HepG2 (cell line): ENCODE data around the gene SELENOS. TPM values are rescaled to one million over a fixed set of nuclear protein-coding genes. Genes with fewer than 3 reads are reported as not detected.

Experiments
- ATAC-seq: fragments of 200-7000 bp; cut with Tn5 transposase; 3 replicates; pipeline ENCODE4 v1.9.1; 2020; ENCODE audit warnings: mild to moderate bottlenecking, moderate library complexity
- BruUV-seq: library from RNA; stranded (reverse); fragments of 400-500 nt; replicated peaks from 2 replicates; lab custom pipeline; 2021; lab: Mats Ljungman, UMichigan
- CTCF ChIA-PET: fragments of 300-600 bp; formaldehyde crosslinking; extraction: SDS; loops from one replicate; lab custom pipeline; 2021; ENCODE audit warnings: low total read pairs, inconsistent platforms, low intra/inter-chr PET ratio; lab: Yijun Ruan, JAX
- POLR2A ChIA-PET: fragments of 350-600 bp; sonication (Branson Sonifier 250); formaldehyde crosslinking; loops from one replicate; lab custom pipeline; 2020; ENCODE audit warnings: antibody characterized with exemption, inconsistent platforms; lab: Yijun Ruan, JAX
- DNase-seq: peaks from one replicate; pipeline ENCODE4 v3.0.0-alpha.2; 2015; ENCODE audit warnings: low spot score
- FAIRE-seq: peaks from 3 replicates; lab custom pipeline; 2011; peaks lifted over from hg19 to GRCh38; lab: Jason Lieb, UNC
- H2AFZ ChIP-seq: one replicate; pipeline ENCODE4 v1.6.1; 2011; ENCODE audit warnings: low read length, inconsistent platforms
- H3K27ac ChIP-seq: fragments of 300-600 bp; 3 replicates; pipeline ENCODE4 v1.8.0; 2011; ENCODE audit warnings: mixed run types, mild to moderate bottlenecking, mixed read lengths, low read length, inconsistent platforms; ENCODE audit not compliant: insufficient read depth; ENCODE audit errors: extremely low read length
- H3K27me3 ChIP-seq, 2 experiments: fragments of 200-600 bp in 1 of 2; 2 replicates in 1 of 2; 3 replicates in 1 of 2; pipeline versions ENCODE4 v1.6.0 to v1.8.0; 2011; ENCODE audit warnings: low read length in 2 of 2, mild to moderate bottlenecking in 2 of 2, moderate library complexity in 2 of 2, inconsistent platforms in 1 of 2; ENCODE audit not compliant: insufficient read depth in 2 of 2, control insufficient read depth in 1 of 2
- H3K36me3 ChIP-seq, 2 experiments: fragments of 200-600 bp in 1 of 2; replicated peaks in 1 of 2; 2 replicates in 1 of 2; 3 replicates in 1 of 2; pipeline versions ENCODE4 v1.5.1 to v1.8.0; 2011; ENCODE audit warnings: low read length in 2 of 2, inconsistent platforms in 1 of 2; ENCODE audit not compliant: insufficient read depth in 2 of 2, control insufficient read depth in 1 of 2
- H3K4me1 ChIP-seq: 2 replicates; pipeline ENCODE4 v1.5.1; 2012; ENCODE audit warnings: low read length, inconsistent platforms; ENCODE audit not compliant: insufficient read depth
- H3K4me2 ChIP-seq: 2 replicates; pipeline ENCODE4 v1.6.0; 2011; ENCODE audit warnings: low read depth, low read length, inconsistent platforms
- H3K4me3 ChIP-seq, 3 experiments: fragments of 200-600 bp in 1 of 3; sonication (generic), shearing (Covaris generic) in 1 of 3; replicated peaks in 1 of 3; 2 replicates each; pipeline ENCODE4 v1.5.1; 2011 to 2016; ENCODE audit warnings: low read length in 3 of 3, inconsistent platforms in 2 of 3, low read depth in 2 of 3, mild to moderate bottlenecking in 2 of 3, control low read depth in 1 of 3, mixed read lengths in 1 of 3; ENCODE audit not compliant: insufficient read depth in 1 of 3
- H3K79me2 ChIP-seq: one replicate; pipeline ENCODE4 v1.6.1; 2011; ENCODE audit warnings: low read length, inconsistent platforms; ENCODE audit not compliant: insufficient read depth
- H3K9ac ChIP-seq: 2 replicates; pipeline ENCODE4 v1.6.0; 2011; ENCODE audit warnings: mild to moderate bottlenecking, low read depth, low read length, inconsistent platforms; ENCODE audit not compliant: insufficient read depth
- H3K9me3 ChIP-seq: 2 replicates; pipeline ENCODE4 v1.5.1; 2012; ENCODE audit warnings: mild to moderate bottlenecking, low read length
- H4K20me1 ChIP-seq: 2 replicates; pipeline ENCODE4 v1.6.0; 2011; ENCODE audit warnings: inconsistent platforms, mild to moderate bottlenecking, low read length, moderate library complexity; ENCODE audit not compliant: insufficient read depth
- CEBPG ChIP-seq: IDR thresholded peaks from 2 replicates; pipeline ENCODE4 v1.6.1; 2016
- E2F1 ChIP-seq: sonication (generic); formaldehyde crosslinking; IDR thresholded peaks from 2 replicates; pipeline ENCODE4 v1.5.0; 2020; ENCODE audit warnings: missing genetic modification reagents
- FOXO4 ChIP-seq: sonication (generic); formaldehyde crosslinking; conservative IDR thresholded peaks from 2 replicates; pipeline ENCODE4 v1.8.1; 2023; ENCODE audit warnings: missing genetic modification reagents
- HNF4G ChIP-seq, 2 experiments: sonication (generic) in 1 of 2; formaldehyde crosslinking in 1 of 2; IDR thresholded peaks; 2 replicates each; pipeline versions ENCODE4 v1.4.0 to v1.6.1; 2011 to 2020; ENCODE audit warnings: borderline replicate concordance in 2 of 2, low read depth in 2 of 2, mild to moderate bottlenecking in 2 of 2, low read length in 1 of 2, missing genetic modification reagents in 1 of 2, moderate library complexity in 1 of 2
- NCOR1 ChIP-seq: fragments of 200-600 bp; sonication (generic); IDR thresholded peaks from 2 replicates; pipeline ENCODE4 v1.7.0; 2017; ENCODE audit warnings: antibody characterized with exemption, low read length, borderline replicate concordance
- RNF2 ChIP-seq: fragments of 450-650 bp; conservative IDR thresholded peaks from 2 replicates; pipeline ENCODE4 v1.6.1; 2016; ENCODE audit warnings: low read depth
- ZKSCAN8 ChIP-seq: IDR thresholded peaks from 2 replicates; pipeline ENCODE4 v1.6.1; 2016; ENCODE audit warnings: borderline replicate concordance, missing genetic modification reagents, missing compliant biosample characterization
- ZNF329 ChIP-seq: sonication (generic); formaldehyde crosslinking; IDR thresholded peaks from 2 replicates; pipeline ENCODE4 v1.9.0; 2021; ENCODE audit warnings: low read depth, mild to moderate bottlenecking, missing genetic modification reagents
- ZNF383 ChIP-seq: sonication (generic); formaldehyde crosslinking; IDR thresholded peaks from 2 replicates; pipeline ENCODE4 v1.4.0; 2020; ENCODE audit warnings: missing genetic modification reagents, mild to moderate bottlenecking, borderline replicate concordance
- ZNF576 ChIP-seq: sonication (generic); formaldehyde crosslinking; IDR thresholded peaks from 2 replicates; pipeline ENCODE4 v1.4.0; 2020; ENCODE audit warnings: mild to moderate bottlenecking, missing genetic modification reagents
- WGBS: methylation state at CpG from one replicate; pipeline ENCODE4 v1.1.6; 2017; ENCODE audit warnings: low lambda C conversion rate; 5-methylcytosine and 5-hydroxymethylcytosine counted together
- in situ Hi-C: cut with HindIII; loops from 2 replicates; pipeline ENCODE4 v1.10.0; 2017; ENCODE audit warnings: low pct_unique_long_range_greater_than_20kb; ENCODE audit not compliant: extremely low pct_ligation_motif_present
- intact Hi-C: fragments of 100-400 bp; cut with micrococcal nuclease; formaldehyde crosslinking; loops from one replicate; pipeline ENCODE4 v1.10.0; 2022; ENCODE audit not compliant: unreplicated experiment
- polyA plus RNA-seq, 8 experiments: library from polyadenylated mRNA; depleted of rRNA in 3 of 8; stranded (reverse) in 7 of 8; unstranded in 1 of 8; fragments of >200 nt; fragmentation: Illumina TruSeq in 4 of 8; extraction: Trizol in 4 of 8; gene quantifications; 2 replicates each; pipeline versions ENCODE4 v1.2.1 to v1.2.3, GENCODE V29; 2011 to 2016; ENCODE audit warnings: low read depth in 4 of 8, missing spikeins in 1 of 8, mixed read lengths in 1 of 8; ENCODE audit not compliant: insufficient read depth in 1 of 8
- total RNA-seq, 5 experiments: library from RNA; depleted of rRNA; stranded (reverse); fragments of >200 nt; fragmentation: Illumina TruSeq; extraction: Trizol; gene quantifications; 2 replicates each; pipeline ENCODE4 v1.2.3, GENCODE V29; 2016; ENCODE audit warnings: low read depth in 1 of 5
- TF ChIP-seq, protein P1 (sequence below): sonication (generic); formaldehyde crosslinking; IDR thresholded peaks from 2 replicates; pipeline ENCODE4 v1.4.0; 2020; ENCODE audit warnings: mild to moderate bottlenecking, missing genetic modification reagents
- TF ChIP-seq, protein P2 (sequence below): sonication (generic); formaldehyde crosslinking; IDR thresholded peaks from 2 replicates; pipeline ENCODE4 v1.5.0; 2020; ENCODE audit warnings: missing genetic modification reagents, mild to moderate bottlenecking, borderline replicate concordance

SELENOS gene
- total and polyA plus RNA-seq, 2 of the 13 experiments (the other 11 are each of a cell fraction or from before 2014, with no cell fraction given), result 63.0 to 66.1 TPM

DNA sequence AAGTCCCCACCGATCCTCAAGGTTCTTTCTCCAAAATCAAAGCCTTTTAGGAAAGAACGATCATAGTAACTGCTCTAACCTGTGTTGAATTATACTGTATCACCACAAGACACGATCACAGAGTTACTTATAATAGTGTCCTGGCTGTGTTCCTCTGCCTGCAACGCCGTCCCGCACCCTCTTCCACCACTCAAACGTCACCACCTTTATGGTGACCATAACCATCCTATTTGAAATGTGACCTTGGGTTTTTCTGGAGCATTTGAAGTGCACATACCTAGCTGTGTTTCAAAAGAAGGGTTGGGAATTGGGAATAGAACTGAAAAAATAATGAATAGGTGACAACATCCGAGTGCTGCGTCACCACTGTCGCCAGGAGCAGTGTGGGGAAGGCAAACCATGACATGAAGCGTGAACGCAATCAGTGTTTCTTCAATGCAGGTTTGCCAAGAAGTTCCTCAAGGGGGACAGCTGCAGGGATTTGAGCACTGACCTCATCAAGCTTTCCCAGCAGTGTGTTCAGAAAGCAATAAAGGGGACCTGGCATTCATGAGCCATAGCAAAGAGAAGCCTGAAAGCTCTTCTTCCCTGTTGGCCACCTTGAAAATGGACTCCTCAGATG, 769 bp upstream of the SELENOS start:
- ChIA-PET CTCF (no interaction called here), POLR2A (no interaction called here)
- H3K79me2 ChIP-seq, result peaks cover 20% of the 10 kb centered on the region
- peak overlapping the region; percentile 95 for H3K9ac ChIP-seq
- in situ Hi-C loops (no loop called here), intact Hi-C loops (no loop called here)
- peaks cover 15 to 46% of the 10 kb centered on the region in 2 experiments for H3K36me3 ChIP-seq
- H2AFZ ChIP-seq, result peak overlapping the region; percentile 67
- H3K4me3 ChIP-seq, result peak overlapping the region; percentile 48 to 100 (median 99); a peak in 5 of 6 replicates
- no peak for DNase-seq
- FAIRE-seq, result no peak
- H3K9me3 ChIP-seq, result no peaks in the 10 kb centered on the region
- BruUV-seq, result TSS peak; percentile 83
- H3K27ac ChIP-seq, result peak overlapping the region; percentile 39
- H3K4me1 ChIP-seq, result peaks cover 30% of the 10 kb centered on the region
- TF ChIP-seq ZNF383 (CRISPR knock-in tag) (no peak), E2F1 (0 out of 2 replicates have a peak, but pooled peaks have one; percentile 1), ZNF329 (no peak), NCOR1 (no peak), ZKSCAN8 (0 out of 2 replicates have a peak, but pooled peaks have one; percentile 3), CEBPG (CRISPR knock-in tag) (no peak), FOXO4 (CRISPR knock-in tag) (0 out of 2 replicates have a peak, but pooled peaks have one; percentile 41), HNF4G (IDR thresholded peaks at IDR 0.05; ENCODE audit: borderline replicate concordance, low read depth, low read length) (no peak), HNF4G (CRISPR knock-in tag; IDR thresholded peaks at IDR 0.05; ENCODE audit: borderline replicate concordance, low read depth) (no peak), ZNF576 (CRISPR knock-in tag) (no peak), RNF2 (no peak)
- TF ChIP-seq, protein P1, sequence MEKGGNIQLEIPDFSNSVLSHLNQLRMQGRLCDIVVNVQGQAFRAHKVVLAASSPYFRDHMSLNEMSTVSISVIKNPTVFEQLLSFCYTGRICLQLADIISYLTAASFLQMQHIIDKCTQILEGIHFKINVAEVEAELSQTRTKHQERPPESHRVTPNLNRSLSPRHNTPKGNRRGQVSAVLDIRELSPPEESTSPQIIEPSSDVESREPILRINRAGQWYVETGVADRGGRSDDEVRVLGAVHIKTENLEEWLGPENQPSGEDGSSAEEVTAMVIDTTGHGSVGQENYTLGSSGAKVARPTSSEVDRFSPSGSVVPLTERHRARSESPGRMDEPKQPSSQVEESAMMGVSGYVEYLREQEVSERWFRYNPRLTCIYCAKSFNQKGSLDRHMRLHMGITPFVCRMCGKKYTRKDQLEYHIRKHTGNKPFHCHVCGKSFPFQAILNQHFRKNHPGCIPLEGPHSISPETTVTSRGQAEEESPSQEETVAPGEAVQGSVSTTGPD (CRISPR knock-in tag), result no peak
- TF ChIP-seq, protein P2, sequence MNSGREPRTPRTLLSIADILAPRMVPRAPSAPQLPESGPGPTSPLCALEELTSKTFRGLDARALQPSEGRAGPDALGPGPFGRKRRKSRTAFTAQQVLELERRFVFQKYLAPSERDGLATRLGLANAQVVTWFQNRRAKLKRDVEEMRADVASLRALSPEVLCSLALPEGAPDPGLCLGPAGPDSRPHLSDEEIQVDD, result no peak
- ATAC-seq, result peak; percentile 6
- WGBS, result 78% methylated on average over 12 of the region's 12 CpGs
- H3K27me3 ChIP-seq, result no peaks in the 10 kb centered on the region; a peak in 2 of 5 replicates
- no peaks in the 10 kb centered on the region for H4K20me1 ChIP-seq
- peak overlapping the region; percentile 98 for H3K4me2 ChIP-seq
